ENCODE measurements around the gene ABCD4.

DNA sequence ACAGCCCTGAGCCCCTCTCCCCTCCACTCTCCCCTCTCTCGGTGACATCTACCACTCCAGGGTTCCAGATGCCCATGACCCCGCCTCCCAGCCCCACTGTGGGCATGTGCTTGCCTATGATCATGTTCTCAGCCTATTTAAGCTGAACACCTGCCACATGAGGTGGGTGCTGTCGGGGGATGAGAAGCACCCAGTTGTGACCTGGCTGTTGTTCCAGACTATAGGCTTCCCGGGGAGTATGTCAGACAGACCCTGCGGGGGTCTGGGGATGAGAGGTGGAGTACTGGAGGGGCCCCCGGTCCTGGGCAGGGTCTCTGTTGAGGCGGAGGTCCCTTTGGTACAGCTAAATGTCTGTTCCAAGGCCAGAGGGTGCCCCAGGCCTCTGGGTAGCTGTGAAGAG, 57.4 kb downstream of the ABCD4 start:
- TF ChIP-seq, protein P1, sequence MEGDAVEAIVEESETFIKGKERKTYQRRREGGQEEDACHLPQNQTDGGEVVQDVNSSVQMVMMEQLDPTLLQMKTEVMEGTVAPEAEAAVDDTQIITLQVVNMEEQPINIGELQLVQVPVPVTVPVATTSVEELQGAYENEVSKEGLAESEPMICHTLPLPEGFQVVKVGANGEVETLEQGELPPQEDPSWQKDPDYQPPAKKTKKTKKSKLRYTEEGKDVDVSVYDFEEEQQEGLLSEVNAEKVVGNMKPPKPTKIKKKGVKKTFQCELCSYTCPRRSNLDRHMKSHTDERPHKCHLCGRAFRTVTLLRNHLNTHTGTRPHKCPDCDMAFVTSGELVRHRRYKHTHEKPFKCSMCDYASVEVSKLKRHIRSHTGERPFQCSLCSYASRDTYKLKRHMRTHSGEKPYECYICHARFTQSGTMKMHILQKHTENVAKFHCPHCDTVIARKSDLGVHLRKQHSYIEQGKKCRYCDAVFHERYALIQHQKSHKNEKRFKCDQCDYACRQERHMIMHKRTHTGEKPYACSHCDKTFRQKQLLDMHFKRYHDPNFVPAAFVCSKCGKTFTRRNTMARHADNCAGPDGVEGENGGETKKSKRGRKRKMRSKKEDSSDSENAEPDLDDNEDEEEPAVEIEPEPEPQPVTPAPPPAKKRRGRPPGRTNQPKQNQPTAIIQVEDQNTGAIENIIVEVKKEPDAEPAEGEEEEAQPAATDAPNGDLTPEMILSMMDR (conservative IDR thresholded peaks at IDR 0.05; ENCODE audit: low read length): no peak
- TF ChIP-seq EZH2phosphoT487 (IDR thresholded peaks at IDR 0.05; ENCODE audit: borderline replicate concordance): no peak
